Measurements from ENCODE around the gene LHFPL6. TPM values are rescaled to one million over a fixed set of nuclear protein-coding genes. Genes with fewer than 3 reads are reported as not detected.

The LHFPL6 gene
- total RNA-seq, 2 donors from 2014 or later = 1.1 to 7.5 TPM

- no peak for ATAC-seq (replicated peaks)
- no peaks in the 10 kb centered on the region for H3K4me1 Mint-ChIP-seq
- H3K27me3 Mint-ChIP-seq = peaks cover 35% of the 10 kb centered on the region
- H3K4me3 Mint-ChIP-seq = no peak overlapping the region
- no peak overlapping the region for H3K27ac Mint-ChIP-seq
- H3K36me3 Mint-ChIP-seq (ENCODE audit: low read depth) = no peaks in the 10 kb centered on the region
- H3K9me3 Mint-ChIP-seq = no peaks in the 10 kb centered on the region
Measured at GRCh38 chr13:39527961-39528660, 74.9 kb downstream of the LHFPL6 start.

GRCh38 chr13:39527301-39527700, 75.7 kb downstream of the LHFPL6 start:
- H3K36me3 Mint-ChIP-seq (ENCODE audit: low read depth) = no peaks in the 10 kb centered on the region
- no peak overlapping the region for H3K4me3 Mint-ChIP-seq
- ATAC-seq (replicated peaks) = no peak
- no peaks in the 10 kb centered on the region for H3K4me1 Mint-ChIP-seq
- peaks cover 39% of the 10 kb centered on the region for H3K27me3 Mint-ChIP-seq
- H3K9me3 Mint-ChIP-seq = no peaks in the 10 kb centered on the region
- no peak overlapping the region for H3K27ac Mint-ChIP-seq

GRCh38 chr13:39526499-39526898, 76.5 kb downstream of the LHFPL6 start:
- H3K27ac Mint-ChIP-seq = no peak overlapping the region
- no peak overlapping the region for H3K4me3 Mint-ChIP-seq
- no peak for ATAC-seq (replicated peaks)
- peaks cover 39% of the 10 kb centered on the region for H3K27me3 Mint-ChIP-seq
- no peaks in the 10 kb centered on the region for H3K36me3 Mint-ChIP-seq (ENCODE audit: low read depth)
- no peaks in the 10 kb centered on the region for H3K9me3 Mint-ChIP-seq
- H3K4me1 Mint-ChIP-seq = no peaks in the 10 kb centered on the region

GRCh38 chr13:39525506-39525905, 77.5 kb downstream of the LHFPL6 start:
- Mint-ChIP-seq H3K27me3 (peaks cover 39% of the 10 kb centered on the region), H3K4me3 (no peak overlapping the region), H3K4me1 (no peaks in the 10 kb centered on the region), H3K9me3 (no peaks in the 10 kb centered on the region), H3K36me3 (ENCODE audit: low read depth) (no peaks in the 10 kb centered on the region), H3K27ac (no peak overlapping the region)
- ATAC-seq (replicated peaks) = no peak

- Mint-ChIP-seq H3K4me3 (no peak overlapping the region), H3K4me1 (no peaks in the 10 kb centered on the region), H3K9me3 (no peaks in the 10 kb centered on the region), H3K36me3 (ENCODE audit: low read depth) (no peaks in the 10 kb centered on the region), H3K27me3 (peaks cover 37% of the 10 kb centered on the region), H3K27ac (no peak overlapping the region)
- no peak for ATAC-seq (replicated peaks)
Measured at GRCh38 chr13:39524795-39525194, 78.2 kb downstream of the LHFPL6 start.

GRCh38 chr13:39522329-39522728, 80.7 kb downstream of the LHFPL6 start:
- ATAC-seq (replicated peaks) = no peak
- peaks cover 29% of the 10 kb centered on the region for H3K27me3 Mint-ChIP-seq
- no peak overlapping the region for H3K4me3 Mint-ChIP-seq
- H3K9me3 Mint-ChIP-seq = no peaks in the 10 kb centered on the region
- no peak overlapping the region for H3K27ac Mint-ChIP-seq
- no peaks in the 10 kb centered on the region for H3K4me1 Mint-ChIP-seq
- H3K36me3 Mint-ChIP-seq (ENCODE audit: low read depth) = no peaks in the 10 kb centered on the region

- no peak for ATAC-seq (replicated peaks)
- Mint-ChIP-seq H3K27me3 (peaks cover 30% of the 10 kb centered on the region), H3K4me3 (no peak overlapping the region), H3K27ac (no peak overlapping the region), H3K9me3 (no peaks in the 10 kb centered on the region), H3K4me1 (no peaks in the 10 kb centered on the region), H3K36me3 (ENCODE audit: low read depth) (no peaks in the 10 kb centered on the region)
Measured at GRCh38 chr13:39521701-39522100, 81.3 kb downstream of the LHFPL6 start.

GRCh38 chr13:39516096-39516495, 86.9 kb downstream of the LHFPL6 start:
- no peaks in the 10 kb centered on the region for H3K36me3 Mint-ChIP-seq (ENCODE audit: low read depth)
- no peak for ATAC-seq (replicated peaks)
- no peaks in the 10 kb centered on the region for H3K9me3 Mint-ChIP-seq
- no peaks in the 10 kb centered on the region for H3K4me1 Mint-ChIP-seq
- peaks cover 9% of the 10 kb centered on the region for H3K27me3 Mint-ChIP-seq
- H3K4me3 Mint-ChIP-seq = no peak overlapping the region
- H3K27ac Mint-ChIP-seq = no peak overlapping the region

GRCh38 chr13:39515224-39515714, 87.7 kb downstream of the LHFPL6 start:
- Mint-ChIP-seq H3K4me1 (no peaks in the 10 kb centered on the region), H3K4me3 (no peak overlapping the region), H3K36me3 (ENCODE audit: low read depth) (no peaks in the 10 kb centered on the region), H3K27ac (no peak overlapping the region), H3K9me3 (no peaks in the 10 kb centered on the region), H3K27me3 (peaks cover 12% of the 10 kb centered on the region)
- ATAC-seq (replicated peaks) = no peak

GRCh38 chr13:39512687-39513086, 90.3 kb downstream of the LHFPL6 start:
- no peak for ATAC-seq (replicated peaks)
- H3K27me3 Mint-ChIP-seq = peaks cover 14% of the 10 kb centered on the region
- no peaks in the 10 kb centered on the region for H3K36me3 Mint-ChIP-seq (ENCODE audit: low read depth)
- H3K9me3 Mint-ChIP-seq = no peaks in the 10 kb centered on the region
- H3K27ac Mint-ChIP-seq = no peak overlapping the region
- no peaks in the 10 kb centered on the region for H3K4me1 Mint-ChIP-seq
- H3K4me3 Mint-ChIP-seq = no peak overlapping the region

GRCh38 chr13:39510316-39510695, 92.7 kb downstream of the LHFPL6 start:
- Mint-ChIP-seq H3K27ac (no peak overlapping the region), H3K36me3 (ENCODE audit: low read depth) (no peaks in the 10 kb centered on the region), H3K4me3 (no peak overlapping the region)

GRCh38 chr13:39509616-39510315, 93.2 kb downstream of the LHFPL6 start:
- no peaks in the 10 kb centered on the region for H3K9me3 Mint-ChIP-seq
- no peak overlapping the region for H3K27ac Mint-ChIP-seq
- H3K36me3 Mint-ChIP-seq (ENCODE audit: low read depth) = no peaks in the 10 kb centered on the region
- H3K4me1 Mint-ChIP-seq = no peaks in the 10 kb centered on the region
- no peak for ATAC-seq (replicated peaks)
- H3K4me3 Mint-ChIP-seq = no peak overlapping the region
- H3K27me3 Mint-ChIP-seq = peaks cover 9% of the 10 kb centered on the region

More at GRCh38 chr13:39510316-39510695, 92.7 kb downstream of the LHFPL6 start:
- no peaks in the 10 kb centered on the region for H3K4me1 Mint-ChIP-seq
- H3K9me3 Mint-ChIP-seq = no peaks in the 10 kb centered on the region
- peaks cover 9% of the 10 kb centered on the region for H3K27me3 Mint-ChIP-seq
- no peak for ATAC-seq (replicated peaks)

- no peak overlapping the region for H3K4me3 Mint-ChIP-seq
- no peaks in the 10 kb centered on the region for H3K9me3 Mint-ChIP-seq
- H3K4me1 Mint-ChIP-seq = no peaks in the 10 kb centered on the region
- no peak overlapping the region for H3K27ac Mint-ChIP-seq
- peaks cover 9% of the 10 kb centered on the region for H3K27me3 Mint-ChIP-seq
- no peaks in the 10 kb centered on the region for H3K36me3 Mint-ChIP-seq (ENCODE audit: low read depth)
- ATAC-seq (replicated peaks) = no peak
Measured at GRCh38 chr13:39506559-39507390, 96.2 kb downstream of the LHFPL6 start.

GRCh38 chr13:39505151-39505550, 97.8 kb downstream of the LHFPL6 start:
- Mint-ChIP-seq H3K27me3 (peaks cover 5% of the 10 kb centered on the region), H3K4me3 (no peak overlapping the region), H3K4me1 (no peaks in the 10 kb centered on the region), H3K9me3 (no peaks in the 10 kb centered on the region), H3K27ac (no peak overlapping the region), H3K36me3 (ENCODE audit: low read depth) (no peaks in the 10 kb centered on the region)
- ATAC-seq (replicated peaks) = no peak

All from activated T-helper 17 cell treated with anti-CD3 and anti-CD28 coated beads, Interleukin-2, amount 50 U/mL, for 72 hours (primary cell).